Gastroesophageal sphincter (tissue), 3 donors: ENCODE measurements around the gene MYOF.

ENCODE experiments used
- CTCF ChIP-seq, 4 experiments: fragments of 200-600 bp in 2 of 4; fragments of 450-650 bp in 2 of 4; sonication (generic) in 1 of 4; IDR thresholded peaks; one replicate each; pipeline ENCODE4 v1.5.1; 2017 to 2019; ENCODE audit warnings: antibody characterized with exemption in 4 of 4, mild to moderate bottlenecking in 2 of 4, moderate library complexity in 2 of 4
- EP300 ChIP-seq: sonication (generic); formaldehyde crosslinking; IDR thresholded peaks from one replicate; pipeline ENCODE4 v1.6.1; 2017; ENCODE audit warnings: antibody characterized with exemption, mild to moderate bottlenecking
- POLR2A ChIP-seq, 2 donors: fragments of 450-650 bp; IDR thresholded peaks; one replicate each; pipeline ENCODE4 v1.6.1; 2017; ENCODE audit warnings: antibody characterized with exemption in 2 of 2, mild to moderate bottlenecking in 2 of 2, moderate library complexity in 1 of 2

GRCh38 chr10:93463723-93464476 lies 18.2 kb downstream of the MYOF start:
- TF ChIP-seq CTCF (IDR thresholded peaks at IDR 0.05) (no peak), POLR2A (IDR thresholded peaks at IDR 0.05) (no peak), EP300 (no peak)
